NB4 (cell line): ENCODE data around the gene RP9.

Experiments
- MYC ChIP-seq: IDR thresholded peaks from 2 replicates; pipeline ENCODE4 v1.6.1; 2011; ENCODE audit warnings: low read depth, low read length
- POLR2A ChIP-seq: IDR thresholded peaks from 2 replicates; pipeline ENCODE4 v1.6.1; 2011; ENCODE audit warnings: mild to moderate bottlenecking; ENCODE audit not compliant: insufficient read length; ENCODE audit errors: extremely low read depth
- TF ChIP-seq, protein P1 (sequence below): IDR thresholded peaks from one replicate; pipeline ENCODE4 v1.5.1; 2012; ENCODE audit warnings: low read depth, low read length
- TF ChIP-seq, protein P2 (sequence below): IDR thresholded peaks from 2 replicates; pipeline ENCODE4 v1.6.1; 2011; ENCODE audit warnings: low read depth, low read length

DNA sequence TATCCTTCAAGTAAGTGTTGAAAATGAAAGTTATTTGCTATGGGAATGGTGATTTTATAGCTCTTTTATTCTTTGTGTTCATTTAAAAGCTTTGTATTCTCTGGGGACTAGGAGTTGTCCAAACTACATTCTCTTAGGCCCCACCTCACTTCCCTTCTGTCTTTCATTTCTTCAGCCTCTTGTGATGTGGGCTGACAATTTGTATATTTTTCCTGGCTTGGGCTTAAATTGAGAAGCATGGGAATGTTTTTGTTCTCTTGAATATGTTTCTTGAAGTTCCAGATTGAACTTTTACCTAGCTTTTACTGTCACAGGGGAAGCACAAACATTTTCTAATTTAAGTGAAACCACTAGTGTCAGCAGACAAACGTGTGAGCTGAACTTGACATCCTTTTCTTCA is 48.1 kb upstream of the RP9 start:
- TF ChIP-seq, protein P1, sequence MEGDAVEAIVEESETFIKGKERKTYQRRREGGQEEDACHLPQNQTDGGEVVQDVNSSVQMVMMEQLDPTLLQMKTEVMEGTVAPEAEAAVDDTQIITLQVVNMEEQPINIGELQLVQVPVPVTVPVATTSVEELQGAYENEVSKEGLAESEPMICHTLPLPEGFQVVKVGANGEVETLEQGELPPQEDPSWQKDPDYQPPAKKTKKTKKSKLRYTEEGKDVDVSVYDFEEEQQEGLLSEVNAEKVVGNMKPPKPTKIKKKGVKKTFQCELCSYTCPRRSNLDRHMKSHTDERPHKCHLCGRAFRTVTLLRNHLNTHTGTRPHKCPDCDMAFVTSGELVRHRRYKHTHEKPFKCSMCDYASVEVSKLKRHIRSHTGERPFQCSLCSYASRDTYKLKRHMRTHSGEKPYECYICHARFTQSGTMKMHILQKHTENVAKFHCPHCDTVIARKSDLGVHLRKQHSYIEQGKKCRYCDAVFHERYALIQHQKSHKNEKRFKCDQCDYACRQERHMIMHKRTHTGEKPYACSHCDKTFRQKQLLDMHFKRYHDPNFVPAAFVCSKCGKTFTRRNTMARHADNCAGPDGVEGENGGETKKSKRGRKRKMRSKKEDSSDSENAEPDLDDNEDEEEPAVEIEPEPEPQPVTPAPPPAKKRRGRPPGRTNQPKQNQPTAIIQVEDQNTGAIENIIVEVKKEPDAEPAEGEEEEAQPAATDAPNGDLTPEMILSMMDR: no peak
- TF ChIP-seq, protein P2, sequence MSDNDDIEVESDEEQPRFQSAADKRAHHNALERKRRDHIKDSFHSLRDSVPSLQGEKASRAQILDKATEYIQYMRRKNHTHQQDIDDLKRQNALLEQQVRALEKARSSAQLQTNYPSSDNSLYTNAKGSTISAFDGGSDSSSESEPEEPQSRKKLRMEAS: no peak
- TF ChIP-seq POLR2A (no peak), MYC (no peak)
